Activated T-cell treated with anti-CD3 and anti-CD28 coated beads for 24 hours (primary cell): ENCODE data around the gene SIL1.
"Not testable (repeated sequence)": the region's sequence is repeated elsewhere in the genome, so short reads cannot be mapped to it uniquely, and the experiment has no call there.

Experiments
- DNase-seq: peaks from one replicate; pipeline ENCODE4 v3.0.0-alpha.2; 2020; ENCODE audit warnings: low read depth

SIL1 gene

DNA sequence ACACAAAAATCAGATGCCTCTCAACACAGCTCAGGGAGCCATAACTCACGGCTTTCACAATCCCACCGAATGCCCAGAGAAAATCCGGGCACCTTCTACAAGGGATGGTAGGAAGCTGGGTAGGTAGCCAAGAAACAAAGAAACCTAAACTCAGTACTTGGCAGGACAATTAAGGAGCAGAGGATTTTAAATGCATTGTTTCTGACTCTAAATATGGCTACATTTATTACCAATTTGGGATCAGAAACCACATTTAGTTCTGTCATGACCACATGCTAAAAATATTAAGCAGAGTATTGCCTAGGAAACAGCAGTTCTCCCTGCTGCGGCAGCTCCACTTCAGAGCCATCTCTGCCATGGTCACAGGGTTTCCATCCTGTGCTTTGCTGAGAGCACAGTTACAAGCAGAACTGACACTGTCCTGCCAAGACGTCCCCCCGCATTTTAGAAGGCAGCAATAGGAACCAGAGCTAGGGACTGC is 57.5 kb downstream of the SIL1 start:
- DNase-seq, result no peak

DNA sequence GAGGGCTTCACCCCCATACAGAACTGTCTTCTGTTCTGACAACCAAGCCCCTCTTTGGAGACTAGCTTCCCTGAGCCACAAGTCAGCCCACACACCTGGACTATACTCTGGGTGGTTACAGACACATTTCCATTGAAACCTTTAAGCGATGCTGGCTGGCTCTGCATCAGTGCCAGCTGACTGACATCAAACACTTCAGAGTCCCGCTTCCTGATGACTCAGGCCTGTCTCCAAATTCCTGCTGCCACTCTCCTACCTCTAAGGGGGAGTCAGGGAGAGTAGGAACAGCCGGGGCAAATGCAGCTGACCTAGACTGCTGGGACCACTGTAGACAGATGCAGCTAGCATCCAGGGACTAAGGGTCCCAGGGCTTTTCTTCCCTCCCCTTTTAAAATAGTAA is 59.4 kb downstream of the SIL1 start:
- DNase-seq, result no peak

DNA sequence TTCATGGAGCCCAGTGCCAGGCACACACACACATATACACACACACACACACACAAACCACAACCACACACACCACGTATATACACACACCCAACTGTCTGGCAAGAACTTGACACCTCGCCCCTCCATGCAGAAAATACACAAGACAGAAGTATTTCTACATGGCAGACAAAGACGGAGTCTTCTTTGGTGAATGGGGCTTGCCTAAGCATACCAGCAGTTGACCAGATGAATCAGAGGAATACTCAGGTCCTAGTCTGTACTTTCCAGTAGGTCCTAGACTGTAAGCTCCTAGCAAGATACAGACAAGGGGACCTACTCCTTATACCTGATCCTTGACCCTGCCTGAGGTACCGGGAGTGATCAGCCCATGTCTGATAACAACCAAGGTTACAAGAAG is 60.1 kb downstream of the SIL1 start:
- no peak for DNase-seq

DNA sequence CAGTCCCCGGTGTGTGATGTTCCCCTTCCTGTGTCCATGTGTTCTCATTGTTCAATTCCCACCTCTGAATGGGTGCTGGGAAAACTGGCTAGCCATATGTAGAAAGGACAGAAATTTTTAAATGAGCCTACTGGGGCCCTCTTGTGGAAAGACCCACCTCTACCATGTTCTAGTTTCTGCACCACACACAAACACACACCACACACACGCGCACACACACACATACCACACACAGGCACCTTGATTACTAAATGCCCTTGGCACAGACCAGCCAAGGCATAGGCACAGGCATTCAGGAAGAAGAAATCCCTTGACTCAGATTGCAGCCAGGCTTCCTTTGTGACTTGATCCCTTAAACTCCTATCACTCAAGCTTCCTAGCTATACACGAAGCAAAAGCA is 60.5 kb downstream of the SIL1 start:
- DNase-seq, result no peak

DNA sequence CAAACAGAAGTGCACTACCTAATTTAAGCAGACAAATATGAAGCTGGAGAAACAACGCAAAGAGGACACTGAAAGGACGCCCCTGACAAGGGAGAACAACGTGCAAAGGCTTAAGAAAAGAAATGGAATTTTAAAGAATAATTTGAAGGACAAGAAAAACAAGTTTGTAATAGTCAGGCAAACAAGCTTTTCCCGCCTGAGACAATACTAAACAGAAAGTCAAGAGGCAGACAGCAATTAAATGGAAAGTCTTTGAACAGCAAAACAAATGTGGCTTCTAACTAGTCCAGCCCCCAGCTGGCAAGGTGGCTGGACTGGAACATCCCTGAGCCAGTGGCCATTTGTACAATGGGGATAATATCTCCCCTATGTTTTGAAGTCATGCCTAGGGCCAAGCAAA is 63.3 kb downstream of the SIL1 start:
- no peak for DNase-seq

DNA sequence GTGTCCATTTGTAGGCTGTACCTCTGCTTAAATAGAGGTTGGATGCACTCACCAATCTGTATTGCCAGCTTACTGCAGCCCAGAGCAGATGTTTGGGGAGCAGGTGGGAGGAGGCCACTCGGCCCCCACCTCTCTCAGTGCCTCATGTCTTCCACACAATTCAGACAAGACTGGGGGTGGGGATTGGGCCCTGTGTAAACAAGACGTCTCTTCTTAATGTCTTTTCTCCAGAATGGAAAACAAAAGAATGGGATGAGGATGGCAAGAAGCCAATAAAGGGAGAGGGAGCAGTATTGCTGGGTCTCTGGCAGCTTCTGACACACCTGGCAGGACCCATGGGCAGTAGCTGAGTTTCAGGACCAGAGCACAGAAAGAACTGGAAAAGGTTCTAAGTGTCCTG is 64.9 kb downstream of the SIL1 start:
- no peak for DNase-seq

DNA sequence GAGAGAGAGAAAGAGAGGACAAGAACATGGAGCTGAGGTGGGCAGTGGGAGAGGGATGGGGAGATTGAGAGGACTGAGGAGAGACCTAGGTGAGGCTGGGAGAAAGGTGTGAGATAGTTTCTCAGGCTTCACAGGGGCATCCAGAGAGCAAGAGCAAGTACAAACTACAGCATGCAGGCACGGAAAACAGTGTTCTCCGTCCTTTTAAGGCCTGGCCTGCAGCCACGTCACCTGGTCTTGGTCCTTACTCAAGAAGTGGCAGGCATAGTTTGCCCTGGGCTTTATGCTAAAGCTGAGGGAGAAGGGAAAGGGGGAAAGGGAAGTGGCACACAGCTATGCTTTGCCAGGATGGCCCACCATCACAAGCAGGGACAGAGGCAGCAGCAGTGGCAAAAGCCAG is 65.7 kb downstream of the SIL1 start:
- DNase-seq, result no peak

DNA sequence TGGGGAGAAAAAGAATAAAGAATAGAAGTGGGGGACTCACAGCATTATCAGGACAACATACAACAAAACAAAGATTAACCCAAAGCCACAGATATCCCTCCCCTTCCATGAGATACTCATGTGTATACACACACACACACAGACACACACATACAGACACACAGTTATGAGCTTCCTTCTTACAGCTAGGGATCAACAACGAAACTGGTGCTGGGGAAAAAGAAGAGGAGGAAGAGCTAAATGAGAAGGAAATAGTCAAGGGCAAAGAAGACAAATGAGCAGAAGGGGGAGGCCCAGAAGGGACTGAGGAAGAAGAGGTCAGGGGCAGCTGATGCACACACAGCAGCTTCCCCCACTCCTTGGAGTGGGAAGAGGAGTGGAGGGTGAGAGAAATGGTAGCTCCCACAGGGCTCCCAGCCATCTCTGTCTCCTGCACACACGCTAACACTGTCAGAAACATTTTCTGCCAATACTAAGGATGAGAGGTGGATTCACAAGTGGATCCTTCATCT is 66.2 kb downstream of the SIL1 start:
- DNase-seq, result no peak

DNA sequence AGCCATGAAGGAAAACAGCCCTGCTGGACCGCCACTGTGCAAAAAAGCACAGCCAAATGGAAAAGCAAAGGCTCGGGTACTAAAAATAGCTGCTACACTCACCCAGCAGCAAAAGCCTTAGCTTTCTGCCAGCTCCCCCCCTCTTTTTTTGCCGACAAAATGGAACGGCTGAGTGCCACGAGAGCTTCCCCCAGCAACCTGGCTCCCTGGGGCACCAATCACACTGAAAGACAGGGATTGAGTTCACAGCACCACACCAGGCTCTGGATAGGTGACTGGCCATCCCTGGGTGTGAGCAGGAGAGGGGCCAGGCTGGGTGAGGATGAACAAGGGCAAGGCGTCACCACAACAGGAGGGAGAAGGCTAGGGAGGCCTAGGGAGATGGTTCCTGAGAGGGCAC is 66.7 kb downstream of the SIL1 start:
- DNase-seq, result no peak

DNA sequence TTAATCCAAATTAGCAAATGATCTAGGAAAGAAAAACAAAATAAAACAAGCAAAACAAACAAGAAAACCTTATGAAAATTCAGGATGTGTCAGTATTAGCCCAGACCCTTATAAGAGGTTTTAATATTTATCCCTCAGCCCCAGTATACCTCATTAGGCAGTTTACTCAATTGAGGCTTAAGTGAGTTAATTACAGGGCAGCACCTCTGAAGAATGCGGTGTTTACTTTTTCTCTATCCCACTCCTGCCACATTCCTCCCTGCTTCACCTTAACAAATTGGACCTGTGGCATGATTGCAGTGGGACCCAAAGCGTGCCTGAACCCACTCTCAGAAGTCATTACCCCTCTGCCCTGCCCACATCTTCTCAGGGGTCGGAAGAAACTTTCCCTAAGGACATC is 67.1 kb downstream of the SIL1 start:
- DNase-seq, result no peak

DNA sequence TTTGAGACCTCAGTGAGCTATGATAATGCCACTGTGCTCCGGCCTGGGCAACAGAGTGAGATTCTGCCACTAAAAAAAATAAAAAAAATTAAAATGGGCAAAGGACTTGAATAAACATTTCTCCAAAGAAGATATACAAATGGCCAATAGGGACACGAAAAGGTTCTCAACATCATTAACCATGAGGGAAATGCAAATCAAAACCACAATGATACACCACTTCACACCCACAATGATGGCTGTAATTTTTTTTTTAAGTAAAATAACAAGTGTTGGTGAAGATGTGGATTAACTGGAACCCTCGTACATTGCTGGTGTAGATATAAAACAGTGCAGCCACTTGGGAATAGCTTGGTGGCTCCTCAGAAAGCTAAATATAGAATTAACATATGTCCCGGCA is 68.0 kb downstream of the SIL1 start:
- no peak for DNase-seq

DNA sequence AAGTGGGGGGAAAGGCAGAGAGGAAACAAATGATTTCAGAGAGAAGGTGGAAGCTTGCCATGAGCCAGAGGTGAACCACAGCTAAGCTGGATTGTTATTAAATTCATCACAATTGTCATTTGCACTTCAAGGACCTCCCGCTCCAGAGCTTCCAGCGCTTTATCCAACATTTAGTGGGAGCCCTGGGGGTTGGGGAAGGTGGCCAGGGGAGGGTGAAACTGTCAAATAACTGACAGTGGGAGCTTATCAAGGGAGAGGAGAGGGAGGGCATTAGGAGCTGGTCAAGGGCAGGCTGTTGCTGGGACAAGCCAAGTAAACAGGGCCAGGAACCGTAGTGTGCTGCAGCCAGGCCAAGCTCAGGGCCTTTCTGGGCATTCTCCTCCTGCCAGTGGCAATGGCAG is 71.5 kb downstream of the SIL1 start:
- DNase-seq, result no peak

DNA sequence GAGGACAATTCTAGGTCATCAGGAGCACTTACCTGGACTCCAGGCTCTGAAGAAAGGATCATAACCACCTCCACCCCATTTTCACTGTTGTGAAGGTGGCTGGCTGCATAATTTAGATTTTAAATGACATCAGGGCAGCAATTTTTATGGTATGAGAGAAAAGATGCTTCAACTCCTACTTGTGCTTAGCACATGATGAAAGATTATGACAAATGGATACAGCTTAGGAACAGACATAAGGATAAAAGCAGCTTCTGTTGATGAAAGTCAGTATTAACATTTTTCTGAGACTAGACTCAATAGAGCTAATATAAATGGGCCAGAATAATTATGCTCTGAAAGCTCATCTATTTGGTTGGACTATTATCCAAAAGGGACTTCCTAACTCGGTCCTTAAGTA is 72.2 kb downstream of the SIL1 start:
- DNase-seq, result no peak

DNA sequence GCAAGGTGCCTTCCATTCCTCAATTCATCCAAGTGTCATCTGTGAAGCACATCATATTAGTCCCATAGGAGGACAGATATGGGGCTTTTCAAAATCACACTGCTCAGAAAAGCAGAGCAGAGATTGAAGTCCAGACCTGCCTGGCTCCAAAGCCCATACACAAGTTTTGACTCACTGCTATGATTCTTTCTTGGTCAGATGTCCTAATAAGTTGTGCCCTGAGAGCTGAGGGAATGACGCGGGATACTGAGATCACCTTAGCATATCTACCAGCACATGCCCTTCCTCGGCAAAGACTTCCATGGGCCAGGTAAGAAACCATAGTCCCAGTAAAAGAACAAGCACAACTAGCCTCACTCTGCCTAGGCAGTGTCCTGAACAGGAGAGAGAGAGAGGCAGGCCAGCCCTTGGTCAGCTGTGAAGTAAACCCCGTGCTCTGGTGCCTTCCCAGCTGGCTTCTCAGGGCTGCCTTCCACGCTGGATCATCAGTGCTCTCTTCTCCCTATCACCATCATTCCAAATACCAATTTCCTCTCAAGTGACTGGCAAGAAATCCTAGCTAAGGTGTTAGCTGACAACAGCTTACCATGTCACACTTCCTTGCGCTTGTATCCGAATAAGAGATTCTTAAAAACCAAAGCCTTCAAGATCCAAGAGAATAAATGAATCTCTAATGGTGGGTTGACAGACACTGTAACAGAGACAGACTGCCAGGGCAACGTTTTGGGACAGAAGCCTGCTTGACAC is 73.2 kb downstream of the SIL1 start:
- no peak for DNase-seq

DNA sequence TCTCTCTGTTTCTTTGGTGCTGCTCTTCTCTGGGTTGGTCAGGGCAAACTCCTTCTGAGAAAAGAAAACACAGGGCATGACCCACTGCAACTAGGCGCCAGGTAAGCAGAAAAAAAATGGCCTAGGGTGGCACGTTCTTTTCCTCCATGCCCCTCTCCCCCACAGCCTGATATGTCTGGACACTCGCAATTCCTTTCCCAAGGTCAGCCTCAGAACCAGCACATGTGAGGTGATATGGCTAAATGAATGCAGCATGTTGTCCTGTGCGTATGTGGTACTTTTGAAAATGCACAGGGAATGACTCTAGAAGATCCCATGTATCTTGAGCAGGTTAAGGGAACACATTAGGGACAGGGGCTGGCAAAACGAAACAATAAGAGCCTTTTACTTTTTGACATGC is 77.0 kb downstream of the SIL1 start:
- no peak for DNase-seq

DNA sequence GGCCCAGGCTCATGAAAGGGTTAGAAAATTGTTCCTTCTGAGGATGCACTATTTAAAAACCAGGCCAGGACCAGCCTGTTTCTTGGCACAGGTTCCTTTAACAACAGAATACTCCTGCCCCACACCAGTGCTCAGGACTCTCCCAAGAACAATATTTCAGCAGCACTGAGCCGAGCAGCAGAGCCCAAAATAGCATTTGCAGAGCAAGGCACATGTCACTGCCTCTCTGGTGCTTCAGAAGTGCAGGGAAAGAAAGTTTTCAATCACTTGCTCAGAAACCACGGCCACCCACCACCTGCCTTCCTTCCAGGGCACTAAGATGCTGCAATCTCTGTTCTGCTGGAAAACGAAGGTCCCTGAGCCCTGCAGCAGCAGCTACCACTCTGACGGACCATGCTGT is 77.6 kb downstream of the SIL1 start:
- no peak for DNase-seq

DNA sequence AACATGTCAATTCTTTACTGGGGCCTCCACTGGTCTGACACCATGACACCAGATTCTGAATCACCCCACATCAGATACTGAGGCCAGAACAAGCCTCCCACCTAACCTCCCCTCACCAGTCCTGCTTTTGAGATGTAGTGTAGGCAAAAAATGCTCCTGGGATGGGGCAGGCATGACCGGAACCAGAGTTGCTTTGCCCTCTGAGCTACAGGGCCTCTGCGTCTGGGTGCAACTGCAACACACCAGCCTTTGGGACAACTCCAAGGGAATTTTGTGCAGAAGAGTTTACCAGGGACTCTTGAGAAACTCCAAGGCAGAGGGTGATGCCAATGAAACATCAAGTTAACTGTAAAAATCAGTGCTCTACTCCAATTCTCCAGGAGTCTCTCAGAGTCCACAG is 79.4 kb downstream of the SIL1 start:
- no peak for DNase-seq

DNA sequence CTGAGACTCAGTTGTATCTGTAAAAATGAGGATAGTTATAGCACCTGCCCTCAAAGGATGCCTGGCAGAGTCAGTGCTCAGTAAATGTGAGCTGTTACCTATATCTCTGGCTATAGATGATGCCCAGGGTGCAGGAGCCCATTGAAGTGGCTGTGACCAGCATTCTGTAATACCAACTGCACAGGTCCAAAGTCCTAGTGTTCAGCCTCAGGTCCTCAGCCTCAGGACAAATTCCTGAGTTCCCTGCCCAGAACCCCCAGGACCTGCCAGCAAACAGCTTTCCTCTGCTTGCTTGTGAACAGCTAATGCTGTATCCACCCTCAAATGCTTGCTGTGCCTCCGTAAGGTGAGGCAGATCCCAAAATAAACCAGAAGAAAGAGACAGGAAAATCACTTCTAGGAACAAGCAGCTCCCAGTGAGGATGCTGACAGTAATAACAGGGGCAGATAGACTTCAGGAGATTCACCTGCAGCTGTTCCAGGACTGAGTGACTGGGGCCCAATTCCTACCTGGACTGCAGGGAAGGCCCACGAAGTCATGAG is 80.8 kb downstream of the SIL1 start:
- no peak for DNase-seq

DNA sequence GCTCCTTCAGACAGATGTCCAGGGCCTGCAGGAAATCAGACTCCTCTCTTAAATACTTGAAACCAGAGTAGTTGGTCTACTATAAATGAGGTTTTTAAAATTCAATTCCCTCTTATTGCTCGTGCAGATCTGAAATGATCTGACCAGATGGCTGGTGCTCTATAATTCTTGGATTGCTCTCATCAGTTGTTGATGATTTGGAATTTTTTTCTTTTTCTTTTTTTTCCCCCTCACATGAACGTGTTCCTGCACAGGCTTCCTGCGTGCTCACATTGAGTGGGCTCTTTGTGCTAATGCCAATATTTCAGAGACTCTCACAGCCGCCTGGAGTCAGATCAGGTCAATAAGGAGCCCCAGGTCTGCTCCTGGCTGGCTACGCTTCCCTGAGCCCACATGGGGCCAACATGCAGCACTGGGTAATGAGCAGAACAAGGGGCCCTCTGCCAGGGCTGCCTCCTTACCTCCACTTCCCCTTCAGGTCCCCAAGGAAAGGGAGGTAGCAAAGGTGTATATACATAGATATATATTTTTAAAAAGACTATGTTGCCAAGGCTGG is 82.0 kb downstream of the SIL1 start:
- no peak for DNase-seq

DNA sequence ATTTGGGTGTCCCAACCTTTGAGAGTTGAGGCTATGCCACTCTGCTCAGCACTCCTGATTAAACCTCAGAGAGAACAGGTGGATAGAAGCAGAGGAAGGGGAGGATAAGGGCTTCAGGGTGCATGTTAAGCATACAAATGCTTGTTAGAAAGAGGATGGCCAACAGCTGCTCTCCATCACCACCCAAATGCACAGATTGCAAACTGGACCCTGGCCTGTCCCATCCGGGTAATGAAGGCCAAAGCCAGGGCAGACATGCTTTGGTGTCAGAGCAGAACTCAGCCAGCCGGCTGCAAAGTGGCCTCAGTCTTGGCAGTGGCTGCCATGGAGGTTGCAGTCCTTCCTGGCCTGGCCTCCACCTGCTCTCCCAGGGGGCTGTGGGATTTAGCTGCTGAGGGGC is 84.3 kb downstream of the SIL1 start:
- no peak for DNase-seq

DNA sequence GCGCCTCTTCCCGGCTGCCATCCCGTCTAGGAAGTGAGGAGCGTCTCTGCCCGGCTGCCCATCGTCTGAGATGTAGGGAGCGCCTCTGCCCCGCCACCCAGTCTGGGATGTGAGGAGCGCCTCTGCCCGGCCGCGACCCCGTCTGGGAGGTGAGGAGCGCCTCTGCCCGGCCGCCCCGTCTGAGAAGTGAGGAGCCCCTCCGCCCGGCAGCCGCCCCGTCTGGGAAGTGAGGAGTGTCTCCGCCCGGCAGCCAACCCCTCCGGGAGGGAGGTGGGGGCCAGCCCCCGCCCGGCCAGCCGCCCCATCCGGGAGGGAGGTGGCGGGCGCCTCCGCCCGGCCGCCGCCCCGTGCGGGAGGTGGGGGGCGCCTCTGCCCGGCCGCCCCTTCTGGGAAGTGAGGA is 85.8 kb downstream of the SIL1 start:
- DNase-seq, result not testable (repeated sequence)

DNA sequence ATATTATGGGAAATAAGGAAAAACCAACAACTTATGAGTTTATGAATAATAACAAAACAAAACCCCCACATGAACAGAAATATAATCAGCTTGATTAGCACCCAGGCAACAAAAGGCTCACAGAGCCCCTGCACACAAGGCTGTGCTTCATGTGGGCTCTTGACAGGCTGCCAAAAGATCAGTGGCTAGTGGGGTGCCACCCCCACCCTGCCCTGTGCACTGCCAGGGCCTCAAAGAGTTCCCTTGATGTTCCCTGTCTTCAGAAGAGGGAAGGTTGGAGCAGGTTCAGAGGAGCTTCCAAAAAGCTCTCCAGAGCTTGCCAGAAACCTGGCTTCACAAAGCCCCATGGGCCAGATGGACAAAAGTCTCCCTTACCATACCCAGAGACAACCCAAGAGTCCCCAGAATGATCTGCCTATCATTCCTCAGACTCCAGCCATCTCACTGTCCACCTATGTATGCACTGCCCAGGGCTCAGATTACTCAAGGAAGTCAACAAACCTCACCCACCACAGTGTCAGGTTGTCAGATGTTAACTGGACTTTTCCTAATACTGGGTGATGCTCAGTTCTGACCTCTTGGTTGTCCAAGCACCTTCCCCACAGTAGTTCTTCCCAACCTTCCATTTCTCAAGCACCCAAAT is 87.5 kb downstream of the SIL1 start:
- DNase-seq, result no peak
